Activated CD4-positive, alpha-beta memory T cell treated with anti-CD3 and anti-CD28 coated beads for 36 hours (primary cell): ENCODE data around the gene EXOC2. TPM values are rescaled to one million over a fixed set of nuclear protein-coding genes. Genes with fewer than 3 reads are reported as not detected.
A peak's percentile ranks its signal among the peaks of the same experiment; 100 is the strongest.

Experiments used
- CTCF ChIA-PET: fragments of 350-600 bp; sonication (Branson Sonifier 250); formaldehyde crosslinking; loops from one replicate; lab custom pipeline; 2021; ENCODE audit warnings: antibody characterized with exemption, inconsistent platforms; lab: Charles Lee
- POLR2A ChIA-PET: fragments of 350-600 bp; sonication (Branson Sonifier 250); formaldehyde crosslinking; loops from one replicate; lab custom pipeline; 2021; ENCODE audit warnings: antibody characterized with exemption; lab: Charles Lee
- DNase-seq: peaks from one replicate; pipeline ENCODE4 v3.0.0-alpha.2; 2020
- H3K27ac Mint-ChIP-seq: one replicate; pipeline ENCODE4 v1.8.0; 2021; ENCODE audit warnings: mixed read lengths
- H3K27me3 Mint-ChIP-seq: one replicate; pipeline ENCODE4 v1.8.0; 2021; ENCODE audit warnings: mixed read lengths
- H3K36me3 Mint-ChIP-seq: one replicate; pipeline ENCODE4 v1.8.0; 2021; ENCODE audit warnings: mixed read lengths
- H3K4me1 Mint-ChIP-seq: one replicate; pipeline ENCODE4 v1.8.0; 2021; ENCODE audit warnings: low read depth, mixed read lengths
- H3K4me3 Mint-ChIP-seq: one replicate; pipeline ENCODE4 v1.8.0; 2021; ENCODE audit warnings: mild to moderate bottlenecking, mixed read lengths
- H3K9me3 Mint-ChIP-seq: one replicate; pipeline ENCODE4 v1.8.0; 2021; ENCODE audit warnings: mixed read lengths
- intact Hi-C: fragments of 100-400 bp; cut with micrococcal nuclease; formaldehyde crosslinking; loops from one replicate; pipeline ENCODE4 v1.15.1; 2023
- total RNA-seq, 2 experiments: library from RNA; stranded (reverse); gene quantifications; one replicate each; pipeline ENCODE4 v1.2.3, GENCODE V29; 2021

EXOC2 gene
- total RNA-seq, 2 experiments from 2014 or later: 40.5 to 42.3 TPM

- peaks cover 95% of the 10 kb centered on the region for H3K4me1 Mint-ChIP-seq
- peaks cover 51% of the 10 kb centered on the region for H3K36me3 Mint-ChIP-seq
Observed at GRCh38 chr6:494394-494793, 198.5 kb downstream of the EXOC2 start.

GRCh38 chr6:493840-494239 lies 199.1 kb downstream of the EXOC2 start:
- no peaks in the 10 kb centered on the region for H3K27me3 Mint-ChIP-seq
- intact Hi-C loops: no loop called here
- no peak for DNase-seq
- peak overlapping the region; percentile 100 for H3K27ac Mint-ChIP-seq
- H3K9me3 Mint-ChIP-seq: peaks cover 9% of the 10 kb centered on the region
- H3K4me1 Mint-ChIP-seq: peaks cover 95% of the 10 kb centered on the region
- peak overlapping the region; percentile 33 for H3K4me3 Mint-ChIP-seq
- POLR2A ChIA-PET: interaction anchor here (1.1 to 7.1 kb wide), 13 partner anchors 9 to 269 kb away, joined by 3 to 136 read pairs (median 7); partner anchors contain the start of gene IRF4
- CTCF ChIA-PET: interaction anchor here (0.7 to 1.5 kb wide), 6 partner anchors 10 to 304 kb away, joined by 3 to 5 read pairs (median 3); no protein-coding TSS in a partner anchor
- peaks cover 56% of the 10 kb centered on the region for H3K36me3 Mint-ChIP-seq

More at GRCh38 chr6:494394-494793, 198.5 kb downstream of the EXOC2 start:
- DNase-seq: peak; percentile 51
- intact Hi-C loops: no loop called here
- ChIA-PET CTCF (no interaction called here), POLR2A (interaction anchor here (2.2 to 7.1 kb wide), 3 partner anchors 8 to 100 kb away, joined by 11 to 136 read pairs (median 14); partner anchors contain the start of gene IRF4)
- Mint-ChIP-seq H3K27ac (peak overlapping the region; percentile 100), H3K4me3 (no peak overlapping the region), H3K27me3 (no peaks in the 10 kb centered on the region), H3K9me3 (peaks cover 9% of the 10 kb centered on the region)

- H3K36me3 Mint-ChIP-seq: peaks cover 58% of the 10 kb centered on the region
- H3K4me3 Mint-ChIP-seq: peak overlapping the region; percentile 64
- DNase-seq: no peak
- no peaks in the 10 kb centered on the region for H3K27me3 Mint-ChIP-seq
- peaks cover 9% of the 10 kb centered on the region for H3K9me3 Mint-ChIP-seq
- peak overlapping the region; percentile 100 for H3K27ac Mint-ChIP-seq
- peaks cover 95% of the 10 kb centered on the region for H3K4me1 Mint-ChIP-seq
- CTCF ChIA-PET: interaction anchor here (0.7 to 1.5 kb wide), 6 partner anchors 9 to 303 kb away, joined by 3 to 5 read pairs (median 3); no protein-coding TSS in a partner anchor
- POLR2A ChIA-PET: interaction anchor here (0.6 to 7.1 kb wide), 16 partner anchors 9 to 268 kb away, joined by 3 to 136 read pairs (median 5); partner anchors contain the start of gene IRF4
- intact Hi-C loops: no loop called here
Observed at GRCh38 chr6:492816-493414, 200.0 kb downstream of the EXOC2 start.

- Mint-ChIP-seq H3K27me3 (no peaks in the 10 kb centered on the region), H3K9me3 (peaks cover 9% of the 10 kb centered on the region), H3K36me3 (peaks cover 61% of the 10 kb centered on the region), H3K27ac (peak overlapping the region; percentile 100), H3K4me1 (peaks cover 91% of the 10 kb centered on the region), H3K4me3 (peak overlapping the region; percentile 64)
- intact Hi-C loops: no loop called here
- DNase-seq: no peak
- CTCF ChIA-PET: interaction anchor here (1.4 to 1.5 kb wide), 2 partner anchors 57 to 303 kb away, joined by 3 to 4 read pairs; no protein-coding TSS in a partner anchor
- POLR2A ChIA-PET: interaction anchor here (0.6 to 7.1 kb wide), 16 partner anchors 8 to 97 kb away, joined by 3 to 136 read pairs (median 8); partner anchors contain the start of gene IRF4
Observed at GRCh38 chr6:492178-492577, 200.8 kb downstream of the EXOC2 start.

GRCh38 chr6:491233-491632 lies 201.7 kb downstream of the EXOC2 start:
- ChIA-PET POLR2A (interaction anchor here (0.6 to 7.1 kb wide), 17 partner anchors 8 to 268 kb away, joined by 3 to 136 read pairs (median 10); partner anchors contain the start of gene IRF4), CTCF (interaction anchor here (0.9 to 2.3 kb wide), 3 partner anchors 11 to 302 kb away, joined by 4 to 7 read pairs (median 4); no protein-coding TSS in a partner anchor)
- intact Hi-C loops: loop anchor here (1.0 to 2.0 kb wide), 8 partner anchors 8 to 194 kb away; partner anchors contain the start of gene IRF4
- peaks cover 9% of the 10 kb centered on the region for H3K9me3 Mint-ChIP-seq
- peak overlapping the region; percentile 100 for H3K27ac Mint-ChIP-seq
- peaks cover 62% of the 10 kb centered on the region for H3K36me3 Mint-ChIP-seq
- H3K4me1 Mint-ChIP-seq: peaks cover 92% of the 10 kb centered on the region
- H3K27me3 Mint-ChIP-seq: no peaks in the 10 kb centered on the region
- peak overlapping the region; percentile 62 for H3K4me3 Mint-ChIP-seq
- DNase-seq: peak; percentile 80

- no peaks in the 10 kb centered on the region for H3K27me3 Mint-ChIP-seq
- H3K4me1 Mint-ChIP-seq: peaks cover 92% of the 10 kb centered on the region
- POLR2A ChIA-PET: interaction anchor here (0.9 to 7.1 kb wide), 22 partner anchors 8 to 303 kb away, joined by 3 to 136 read pairs (median 7); partner anchors contain the start of gene IRF4
- CTCF ChIA-PET: interaction anchor here (0.8 to 2.3 kb wide), 5 partner anchors 12 to 100 kb away, joined by 3 to 7 read pairs (median 4); no protein-coding TSS in a partner anchor
- peak overlapping the region; percentile 62 for H3K4me3 Mint-ChIP-seq
- H3K27ac Mint-ChIP-seq: peak overlapping the region; percentile 100
- H3K9me3 Mint-ChIP-seq: peaks cover 9% of the 10 kb centered on the region
- intact Hi-C loops: loop anchor here (1.0 to 2.0 kb wide), 11 partner anchors 9 to 194 kb away; partner anchors contain the start of gene IRF4
- peak; percentile 76 for DNase-seq
- peaks cover 63% of the 10 kb centered on the region for H3K36me3 Mint-ChIP-seq
Observed at GRCh38 chr6:490251-491037, 202.5 kb downstream of the EXOC2 start.

- peak overlapping the region; percentile 100 for H3K27ac Mint-ChIP-seq
- H3K4me1 Mint-ChIP-seq: peaks cover 94% of the 10 kb centered on the region
- POLR2A ChIA-PET: interaction anchor here (0.9 to 7.1 kb wide), 22 partner anchors 9 to 302 kb away, joined by 3 to 136 read pairs (median 8); partner anchors contain the start of gene IRF4
- intact Hi-C loops: loop anchor here (1.0 to 2.0 kb wide), 7 partner anchors 10 to 195 kb away; partner anchors contain the start of gene IRF4
- no peaks in the 10 kb centered on the region for H3K27me3 Mint-ChIP-seq
- peaks cover 66% of the 10 kb centered on the region for H3K36me3 Mint-ChIP-seq
- peak overlapping the region; percentile 62 for H3K4me3 Mint-ChIP-seq
- peaks cover 9% of the 10 kb centered on the region for H3K9me3 Mint-ChIP-seq
- DNase-seq: no peak
- CTCF ChIA-PET: interaction anchor here (0.8 to 2.3 kb wide), 7 partner anchors 12 to 99 kb away, joined by 3 to 7 read pairs (median 4); no protein-coding TSS in a partner anchor
Observed at GRCh38 chr6:489762-490161, 203.2 kb downstream of the EXOC2 start.

GRCh38 chr6:489001-489400 lies 203.9 kb downstream of the EXOC2 start:
- ChIA-PET POLR2A (interaction anchor here (0.7 to 7.1 kb wide), 18 partner anchors 10 to 157 kb away, joined by 3 to 136 read pairs (median 10); partner anchors contain the start of gene IRF4), CTCF (interaction anchor here (0.9 to 2.3 kb wide), 5 partner anchors 12 to 71 kb away, joined by 3 to 7 read pairs (median 4); no protein-coding TSS in a partner anchor)
- Mint-ChIP-seq H3K4me1 (peaks cover 94% of the 10 kb centered on the region), H3K27me3 (no peaks in the 10 kb centered on the region), H3K36me3 (peaks cover 69% of the 10 kb centered on the region), H3K27ac (peak overlapping the region; percentile 100), H3K9me3 (peaks cover 9% of the 10 kb centered on the region), H3K4me3 (peak overlapping the region; percentile 62)
- DNase-seq: no peak
- intact Hi-C loops: no loop called here

- H3K4me1 Mint-ChIP-seq: peaks cover 93% of the 10 kb centered on the region
- intact Hi-C loops: no loop called here
- no peaks in the 10 kb centered on the region for H3K27me3 Mint-ChIP-seq
- ChIA-PET POLR2A (interaction anchor here (1.0 to 7.1 kb wide), 6 partner anchors 11 to 93 kb away, joined by 3 to 136 read pairs (median 35); partner anchors contain the start of gene IRF4), CTCF (no interaction called here)
- peak overlapping the region; percentile 69 for H3K4me3 Mint-ChIP-seq
- H3K9me3 Mint-ChIP-seq: peaks cover 9% of the 10 kb centered on the region
- DNase-seq: peak; percentile 31
- peak overlapping the region; percentile 85 for H3K27ac Mint-ChIP-seq
- peaks cover 70% of the 10 kb centered on the region for H3K36me3 Mint-ChIP-seq
Observed at GRCh38 chr6:487956-488355, 205.0 kb downstream of the EXOC2 start.

GRCh38 chr6:485655-486170 lies 207.2 kb downstream of the EXOC2 start:
- CTCF ChIA-PET: interaction anchor here (0.6 to 1.0 kb wide), 3 partner anchors 12 to 304 kb away, joined by 3 to 5 read pairs (median 4); no protein-coding TSS in a partner anchor
- POLR2A ChIA-PET: interaction anchor here (0.6 to 2.6 kb wide), 8 partner anchors 10 to 93 kb away, joined by 3 to 22 read pairs (median 8); no protein-coding TSS in a partner anchor
- peaks cover 64% of the 10 kb centered on the region for H3K36me3 Mint-ChIP-seq
- no peaks in the 10 kb centered on the region for H3K9me3 Mint-ChIP-seq
- intact Hi-C loops: loop anchor here (2.0 kb wide), 1 partner anchor 63 kb away; no protein-coding TSS in a partner anchor
- H3K27ac Mint-ChIP-seq: peak overlapping the region; percentile 99
- no peak for DNase-seq
- H3K27me3 Mint-ChIP-seq: no peaks in the 10 kb centered on the region
- H3K4me1 Mint-ChIP-seq: peaks cover 78% of the 10 kb centered on the region
- peak overlapping the region; percentile 29 for H3K4me3 Mint-ChIP-seq
